GM12891 (cell line): ENCODE data around the gene AP3S1.
A peak's percentile ranks its signal among the peaks of the same experiment; 100 is the strongest.
"Not testable (repeated sequence)": the region's sequence is repeated elsewhere in the genome, so short reads cannot be mapped to it uniquely, and the experiment has no call there.

Experiments used
- DNase-seq: peaks from one replicate; pipeline ENCODE4 v3.0.0; 2011; ENCODE audit warnings: low spot score; ENCODE audit not compliant: insufficient read length
- FAIRE-seq: peaks from 2 replicates; lab custom pipeline; 2011; peaks lifted over from hg19 to GRCh38; lab: Jason Lieb, UNC
- PAX5 ChIP-seq: IDR thresholded peaks from 2 replicates; pipeline ENCODE4 v1.6.1; 2011; ENCODE audit warnings: low read length, moderate library complexity, mild to moderate bottlenecking; ENCODE audit not compliant: insufficient read depth, severe bottlenecking
- POLR2A ChIP-seq: IDR thresholded peaks from 2 replicates; pipeline ENCODE4 v1.6.1; 2011; ENCODE audit warnings: low read depth, low read length, control low read depth
- POLR2AphosphoS5 ChIP-seq: IDR thresholded peaks from 2 replicates; pipeline ENCODE4 v1.6.1; 2011; ENCODE audit warnings: low read depth, low read length, control low read depth
- POU2F2 ChIP-seq: IDR thresholded peaks from 2 replicates; pipeline ENCODE4 v1.6.1; 2011; ENCODE audit warnings: low read depth, mild to moderate bottlenecking, control low read depth, low read length, moderate library complexity
- SPI1 ChIP-seq: IDR thresholded peaks from 2 replicates; pipeline ENCODE4 v1.6.1; 2011; ENCODE audit warnings: low read depth, low read length, control low read depth
- TAF1 ChIP-seq: IDR thresholded peaks from 2 replicates; pipeline ENCODE4 v1.6.1; 2011; ENCODE audit warnings: low read depth, low read length, control low read depth

AP3S1 gene

DNA sequence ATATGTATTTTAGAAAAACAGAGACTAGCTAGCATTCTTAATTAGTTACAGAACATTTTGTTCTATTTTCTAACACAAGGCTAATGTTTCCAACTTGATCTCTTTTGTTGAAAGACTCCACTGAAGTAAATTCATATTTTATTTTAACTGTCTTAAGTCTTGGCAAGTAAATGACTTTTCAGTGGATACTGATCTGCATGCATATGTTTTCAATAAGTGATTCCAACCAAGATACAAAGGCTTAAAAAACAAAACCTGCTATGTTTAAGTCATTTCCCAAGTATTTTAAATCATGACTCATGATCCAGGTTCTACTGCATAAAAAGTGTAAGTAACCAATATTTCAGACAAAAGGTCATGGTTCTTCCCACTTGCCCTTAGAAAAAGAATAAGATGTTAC lies 31.0 kb upstream of the AP3S1 start:
- FAIRE-seq (no peak), DNase-seq (no peak)
- TF ChIP-seq PAX5 (no peak), SPI1 (no peak), POU2F2 (no peak), POLR2A (no peak), TAF1 (no peak), POLR2AphosphoS5 (no peak)

DNA sequence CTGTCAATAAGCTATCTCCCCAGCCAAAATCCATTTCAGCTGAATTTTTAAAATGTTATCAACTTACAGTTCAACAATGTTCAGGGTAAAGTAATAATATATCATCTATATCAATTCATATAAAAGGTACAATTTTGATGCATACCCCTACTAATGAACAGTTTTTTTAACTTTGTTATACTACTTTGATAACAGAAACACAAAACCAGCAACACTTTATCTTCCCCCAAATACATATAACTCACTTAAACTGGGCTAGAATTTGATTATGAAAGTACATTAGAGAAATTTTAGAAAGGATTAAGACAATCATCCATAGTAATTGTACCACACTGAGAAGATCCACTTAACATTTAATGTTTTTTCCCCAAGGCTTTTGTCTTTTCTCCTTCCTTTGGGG lies 30.3 kb upstream of the AP3S1 start:
- DNase-seq (no peak), FAIRE-seq (no peak)

DNA sequence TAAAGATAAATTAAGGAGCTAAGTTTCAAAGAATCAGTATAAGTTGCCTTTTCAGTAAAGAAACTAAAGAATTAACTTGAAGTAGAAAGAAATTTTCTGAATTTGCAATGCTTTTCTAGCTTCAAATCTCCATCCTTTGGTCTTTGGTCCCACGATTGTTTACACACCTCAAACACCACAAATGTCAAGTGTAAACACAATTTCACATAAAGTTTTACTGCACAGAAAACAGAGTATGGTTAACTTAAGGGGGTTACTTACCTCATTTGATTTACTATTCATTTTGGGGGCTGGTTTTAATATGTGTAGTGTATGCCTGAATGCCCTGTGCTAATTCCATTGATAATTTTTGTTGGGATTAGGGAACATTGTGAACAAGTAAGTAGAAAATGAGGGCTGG lies 29.4 kb upstream of the AP3S1 start:
- TF ChIP-seq TAF1: no peak
- TF ChIP-seq POU2F2: no peak
- TF ChIP-seq POLR2A: no peak
- TF ChIP-seq PAX5: no peak
- TF ChIP-seq SPI1: no peak
- no peak for TF ChIP-seq POLR2AphosphoS5
- no peak for FAIRE-seq
- no peak for DNase-seq

More for the DNA sequence above, 30.3 kb upstream of the AP3S1 start:
- no peak for TF ChIP-seq SPI1
- no peak for TF ChIP-seq POLR2A
- TF ChIP-seq PAX5: no peak
- TF ChIP-seq TAF1: no peak
- TF ChIP-seq POU2F2: no peak
- TF ChIP-seq POLR2AphosphoS5: no peak

DNA sequence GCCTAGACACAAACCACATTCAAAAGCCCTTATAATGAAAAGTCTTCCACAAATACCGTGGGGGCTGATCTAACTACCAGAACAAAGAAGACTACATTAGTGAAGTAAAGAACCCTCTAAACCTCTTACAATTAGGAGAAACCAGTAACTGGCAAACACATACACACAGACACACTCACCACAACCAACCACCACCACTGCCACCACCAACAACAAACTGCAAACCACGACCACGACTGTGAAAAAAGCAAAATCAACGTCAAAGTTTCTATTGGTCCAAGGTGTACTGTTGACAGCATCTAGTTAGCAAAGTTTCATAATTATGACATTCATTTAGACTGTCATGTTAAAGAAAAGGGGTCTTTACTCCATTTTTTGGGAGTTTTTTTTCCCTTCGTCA lies 28.0 kb upstream of the AP3S1 start:
- FAIRE-seq (no peak), DNase-seq (no peak)
- no peak for TF ChIP-seq PAX5
- no peak for TF ChIP-seq TAF1
- TF ChIP-seq POU2F2: no peak
- no peak for TF ChIP-seq SPI1
- TF ChIP-seq POLR2AphosphoS5: no peak
- no peak for TF ChIP-seq POLR2A

DNA sequence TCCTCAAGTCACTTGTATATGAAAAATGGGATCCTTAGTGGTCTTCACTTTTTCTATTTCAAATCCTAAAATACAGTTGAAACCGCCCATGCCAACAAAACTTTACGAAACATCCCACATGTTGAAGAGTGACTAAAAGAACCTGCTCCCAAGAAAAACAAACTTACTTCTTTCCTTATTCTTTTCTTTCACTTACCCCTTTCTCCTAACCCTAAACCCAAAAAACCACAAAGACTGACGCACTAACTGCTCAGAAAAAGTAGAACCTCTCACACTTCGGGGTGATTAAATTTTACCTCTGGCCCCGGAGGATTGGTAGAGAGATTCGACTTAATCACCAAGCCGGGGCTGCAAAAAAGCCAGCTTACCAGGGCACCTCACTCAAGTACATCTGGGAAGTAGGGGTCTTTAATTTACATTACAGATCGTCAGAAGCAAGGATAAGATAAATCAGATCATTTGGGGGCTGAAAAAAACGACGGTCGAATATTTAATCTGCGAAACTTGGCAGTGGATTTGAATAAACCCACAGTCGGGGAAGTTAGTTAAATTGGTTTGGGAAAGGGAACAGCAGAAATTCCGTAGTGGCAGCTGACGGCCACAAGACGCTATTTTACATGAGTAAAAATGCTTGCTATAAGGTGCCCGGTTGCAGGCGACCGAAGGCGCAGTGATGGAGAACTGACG lies 26.6 kb upstream of the AP3S1 start:
- DNase-seq (no peak), FAIRE-seq (no peak)
- TF ChIP-seq TAF1: no peak
- TF ChIP-seq POU2F2: no peak
- no peak for TF ChIP-seq POLR2AphosphoS5

DNA sequence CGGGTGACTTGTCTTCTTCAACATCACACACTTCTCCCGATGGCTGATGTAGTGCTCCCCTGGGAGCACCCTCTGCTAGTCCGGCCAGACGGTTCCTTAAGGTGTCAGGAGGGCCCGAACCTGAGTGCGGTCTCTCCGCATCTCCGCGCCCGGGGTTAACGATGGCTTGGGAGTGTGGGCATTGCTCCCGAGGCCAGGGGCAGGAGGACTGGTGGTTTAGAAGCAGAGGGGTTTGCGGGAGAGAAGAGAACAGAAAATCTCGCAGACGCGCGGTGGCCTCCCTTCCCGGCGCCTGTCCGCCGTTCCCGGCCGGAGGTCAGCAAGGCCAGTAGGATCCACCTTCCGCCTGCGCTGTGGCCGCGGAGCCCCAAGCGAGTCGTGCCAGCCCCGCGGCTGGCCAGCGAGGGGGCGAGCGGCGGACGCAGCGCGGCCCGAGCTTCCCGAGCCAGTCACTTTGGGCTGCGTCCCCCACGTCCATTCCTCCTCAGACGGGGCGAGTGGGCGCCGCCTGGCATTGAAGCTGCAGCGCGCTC lies 26.0 kb upstream of the AP3S1 start:
- TF ChIP-seq SPI1 (no peak), POU2F2 (no peak), PAX5 (no peak), TAF1 (no peak), POLR2A (no peak), POLR2AphosphoS5 (no peak)
- peak; percentile 16 for FAIRE-seq
- DNase-seq: no peak

DNA sequence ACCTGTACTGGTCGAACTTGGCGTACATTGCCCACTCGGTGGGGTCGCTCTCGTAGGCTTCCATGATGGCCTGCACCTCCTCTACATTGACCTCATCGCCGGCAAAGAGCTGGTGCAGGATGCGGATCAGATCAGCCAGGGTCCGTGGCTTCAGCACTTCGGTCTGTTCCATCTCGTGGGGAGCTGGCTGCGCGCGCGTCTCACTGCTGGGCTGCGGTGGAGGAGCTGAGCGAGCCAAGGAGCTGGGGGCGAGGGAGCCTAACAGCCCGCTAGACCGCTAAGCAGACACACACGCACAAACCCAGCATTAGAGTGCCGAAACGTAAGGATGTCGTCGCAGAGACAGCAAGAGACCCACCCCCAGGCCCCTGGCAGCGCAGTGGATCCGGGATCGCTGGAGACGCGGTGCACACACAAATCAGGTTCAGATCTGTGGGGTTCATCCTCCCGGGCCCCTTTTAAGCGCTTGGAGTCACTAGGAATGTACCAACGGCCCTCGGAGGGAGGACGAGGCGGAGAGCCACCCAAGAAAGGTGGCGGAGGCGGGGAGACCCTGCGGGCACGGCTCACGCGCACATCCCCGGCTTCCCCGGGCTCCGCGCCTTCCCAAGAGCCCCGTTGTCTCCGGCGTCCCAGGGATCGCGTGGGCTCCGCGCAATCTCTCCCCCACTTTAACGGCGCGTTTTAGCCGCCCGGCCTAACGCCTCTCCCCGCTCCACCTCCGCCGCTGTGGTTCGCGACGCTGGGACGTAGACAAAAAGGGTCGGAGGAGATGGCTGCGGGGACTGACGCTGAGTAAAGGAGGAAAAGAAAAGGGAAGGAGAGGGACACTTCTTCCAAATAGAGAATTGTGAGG lies 25.3 kb upstream of the AP3S1 start, which contains the start of gene CDO1:
Gene CDO1, minus strand, starts transcription at position 434 of the 856 bp plus-strand sequence. Its CDS starts 262 bp downstream, at position 172.
- FAIRE-seq (peak; percentile 74), DNase-seq (peak; percentile 28)
- no peak for TF ChIP-seq POLR2AphosphoS5

DNA sequence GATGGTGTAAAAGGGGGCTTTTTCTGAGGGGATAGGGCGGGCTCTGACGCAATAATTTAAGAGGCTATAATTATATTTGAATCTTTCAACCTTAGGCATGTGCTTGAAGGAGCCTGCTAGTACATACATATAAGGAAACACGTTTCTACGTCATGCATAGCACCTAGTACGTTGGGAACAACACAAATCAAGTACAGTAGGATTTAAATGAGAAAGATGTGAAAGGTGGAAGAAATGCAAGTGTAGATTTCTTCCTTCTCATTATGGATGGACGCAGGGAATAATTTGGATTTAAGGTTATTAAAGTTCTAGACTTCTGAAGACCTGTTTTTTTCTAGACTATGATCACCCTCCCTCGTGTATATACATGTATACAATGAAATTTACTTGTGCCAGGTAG lies 24.3 kb upstream of the AP3S1 start:
- no peak for DNase-seq
- FAIRE-seq: no peak
- TF ChIP-seq POU2F2 (no peak), PAX5 (no peak), POLR2AphosphoS5 (no peak), SPI1 (no peak), POLR2A (no peak), TAF1 (no peak)

DNA sequence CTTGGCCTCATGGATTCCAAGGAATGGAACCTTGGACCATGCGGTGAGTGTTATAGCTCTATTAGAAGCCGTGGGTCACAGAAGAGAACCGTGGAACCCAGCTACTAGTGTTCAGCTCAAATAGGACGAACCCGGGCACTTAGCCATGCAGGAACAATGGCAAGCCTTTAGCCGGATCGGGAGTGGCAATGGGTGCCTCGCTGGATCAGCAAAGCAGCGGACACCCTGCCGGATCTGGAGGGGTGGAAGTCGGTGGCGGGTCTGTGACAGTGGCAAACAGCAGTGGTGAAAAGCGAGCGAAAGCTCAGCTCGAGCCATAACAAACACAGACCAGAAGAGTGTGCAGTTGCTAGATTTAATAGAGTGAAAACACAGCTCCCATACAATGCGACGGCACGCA lies 22.9 kb upstream of the AP3S1 start:
- FAIRE-seq (no peak), DNase-seq (no peak)
- TF ChIP-seq SPI1: no peak
- TF ChIP-seq POU2F2: no peak
- no peak for TF ChIP-seq PAX5
- TF ChIP-seq TAF1: no peak
- no peak for TF ChIP-seq POLR2A
- TF ChIP-seq POLR2AphosphoS5: no peak

DNA sequence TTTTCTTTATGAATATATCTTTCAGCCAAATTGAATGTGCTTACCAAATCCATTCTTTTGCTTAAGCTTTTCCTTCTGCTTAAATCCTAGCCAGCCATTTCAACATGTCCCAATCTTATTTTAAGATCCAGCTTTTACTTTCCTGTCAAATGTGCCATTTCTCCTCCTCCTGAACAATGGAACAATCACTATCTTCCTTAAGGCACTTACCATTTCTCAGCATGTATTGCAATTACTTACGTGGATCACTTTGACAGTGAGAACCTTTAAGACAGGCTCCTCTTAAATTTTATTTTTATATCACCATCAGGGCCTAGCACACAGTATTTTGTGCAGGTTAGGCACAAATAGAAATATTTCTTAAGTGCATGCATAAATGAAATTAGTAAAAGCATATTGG lies 20.9 kb upstream of the AP3S1 start:
- DNase-seq (no peak), FAIRE-seq (no peak)
- no peak for TF ChIP-seq PAX5
- TF ChIP-seq TAF1: no peak
- no peak for TF ChIP-seq POU2F2
- TF ChIP-seq POLR2AphosphoS5: no peak
- no peak for TF ChIP-seq POLR2A

DNA sequence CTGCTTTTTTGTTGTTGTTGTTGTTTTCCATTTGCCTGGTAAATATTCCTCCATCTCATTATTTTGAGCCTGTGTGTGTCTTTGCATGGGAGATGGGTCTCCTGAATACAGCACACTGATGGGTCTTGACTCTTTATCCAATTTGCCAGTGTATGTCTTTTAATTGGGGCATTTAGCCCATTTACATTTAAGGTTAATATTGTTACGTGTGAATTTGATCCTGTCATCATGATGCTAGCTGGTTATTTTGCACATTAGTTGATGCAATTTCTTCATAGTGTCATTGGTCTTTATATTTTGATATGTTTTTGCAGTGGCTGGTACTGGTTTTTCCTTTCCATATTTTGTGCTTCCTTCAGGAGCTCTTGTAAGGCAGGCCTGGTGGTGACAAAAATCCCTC lies 16.8 kb upstream of the AP3S1 start:
- FAIRE-seq, DNase-seq: not testable (repeated sequence)
